CD14-positive monocyte (primary cell): Measurements from ENCODE around the gene CD3D. TPM values are rescaled to one million over a fixed set of nuclear protein-coding genes. Genes with fewer than 3 reads are reported as not detected.

Source experiments
- DNase-seq, 3 donors: peaks; one replicate each; pipeline ENCODE4 v3.0.0-alpha.2; 2011 to 2022
- H2AFZ ChIP-seq: 2 replicates; pipeline ENCODE4 v1.6.0; 2012; ENCODE audit warnings: mild to moderate bottlenecking, low read depth, low read length, inconsistent platforms; ENCODE audit not compliant: insufficient read depth, poor library complexity, severe bottlenecking
- H3K27ac ChIP-seq, 2 donors: 1 replicate in 1 of 2; 2 replicates in 1 of 2; pipeline ENCODE4 v1.5.1; 2012 to 2013; ENCODE audit warnings: low read length in 2 of 2, control low read depth in 1 of 2, inconsistent platforms in 1 of 2, low read depth in 1 of 2, mild to moderate bottlenecking in 1 of 2
- H3K27me3 ChIP-seq, 2 donors: one replicate each; pipeline versions ENCODE4 v1.6.0 to v1.6.1; 2011 to 2013; ENCODE audit warnings: low read length in 2 of 2; ENCODE audit not compliant: control insufficient read depth in 2 of 2, insufficient read depth in 2 of 2
- H3K36me3 ChIP-seq, 2 donors: replicated peaks in 1 of 2; 1 replicate in 1 of 2; 2 replicates in 1 of 2; pipeline versions ENCODE4 v1.5.1 to v1.6.1; 2012 to 2013; ENCODE audit warnings: low read length in 2 of 2, control low read depth in 1 of 2, inconsistent platforms in 1 of 2, mild to moderate bottlenecking in 1 of 2; ENCODE audit not compliant: insufficient read depth in 2 of 2, control insufficient read depth in 1 of 2
- H3K4me1 ChIP-seq, 2 donors: 1 replicate in 1 of 2; 2 replicates in 1 of 2; pipeline versions ENCODE4 v1.5.1 to v1.6.1; 2012 to 2013; ENCODE audit warnings: low read length in 2 of 2, control low read depth in 1 of 2, inconsistent platforms in 1 of 2, mild to moderate bottlenecking in 1 of 2, moderate library complexity in 1 of 2; ENCODE audit not compliant: insufficient read depth in 2 of 2, control insufficient read depth in 1 of 2
- H3K4me2 ChIP-seq: replicated peaks from 2 replicates; pipeline ENCODE3; 2012; ENCODE audit warnings: low read length, moderate library complexity, mild to moderate bottlenecking; ENCODE audit not compliant: poor library complexity, severe bottlenecking; ENCODE audit errors: extremely low read depth
- H3K4me3 ChIP-seq, 3 experiments: fragments of 200-600 bp in 1 of 3; sonication (generic) in 1 of 3; replicated peaks in 1 of 3; 1 replicate in 2 of 3; 2 replicates in 1 of 3; pipeline ENCODE4 v1.5.1; 2011 to 2013; ENCODE audit warnings: low read length in 3 of 3, mild to moderate bottlenecking in 3 of 3, control low read depth in 2 of 3, low read depth in 2 of 3, inconsistent platforms in 1 of 3, moderate library complexity in 1 of 3
- H3K79me2 ChIP-seq: 2 replicates; pipeline ENCODE4 v1.6.0; 2012; ENCODE audit warnings: mild to moderate bottlenecking, control low read depth, inconsistent platforms, low read length, moderate library complexity; ENCODE audit not compliant: insufficient read depth
- H3K9ac ChIP-seq: 2 replicates; pipeline ENCODE4 v1.6.0; 2017; ENCODE audit warnings: low read length, mild to moderate bottlenecking; ENCODE audit not compliant: insufficient read depth, poor library complexity, severe bottlenecking
- H3K9me3 ChIP-seq, 2 donors: replicated peaks in 1 of 2; 1 replicate in 1 of 2; 2 replicates in 1 of 2; pipeline versions ENCODE4 v1.5.1 to v1.6.1; 2012 to 2013; ENCODE audit warnings: low read length in 2 of 2, control low read depth in 1 of 2; ENCODE audit not compliant: control insufficient read depth in 1 of 2, insufficient read depth in 1 of 2
- H4K20me1 ChIP-seq: 2 replicates; pipeline ENCODE4 v1.6.0; 2012; ENCODE audit warnings: mild to moderate bottlenecking, low read length, control low read depth, moderate library complexity; ENCODE audit not compliant: insufficient read depth
- H3K27ac Mint-ChIP-seq, 7 donors: one replicate each; pipeline ENCODE4 v1.8.0; 2020; ENCODE audit warnings: mild to moderate bottlenecking in 7 of 7, mixed read lengths in 7 of 7, moderate library complexity in 6 of 7, inconsistent platforms in 2 of 7
- H3K27me3 Mint-ChIP-seq, 3 donors: one replicate each; pipeline ENCODE4 v1.8.0; 2021 to 2022; ENCODE audit warnings: low read depth in 3 of 3, mild to moderate bottlenecking in 3 of 3, mixed read lengths in 3 of 3, moderate library complexity in 3 of 3, inconsistent platforms in 1 of 3
- H3K36me3 Mint-ChIP-seq, 2 donors: one replicate each; pipeline ENCODE4 v1.8.0; 2020; ENCODE audit warnings: mixed read lengths in 2 of 2, inconsistent platforms in 1 of 2, mild to moderate bottlenecking in 1 of 2
- H3K4me1 Mint-ChIP-seq: one replicate; pipeline ENCODE4 v1.8.0; 2020; ENCODE audit warnings: mild to moderate bottlenecking, mixed read lengths
- H3K4me3 Mint-ChIP-seq, 2 donors: one replicate each; pipeline ENCODE4 v1.8.0; 2020; ENCODE audit warnings: mild to moderate bottlenecking in 2 of 2, mixed read lengths in 2 of 2, moderate library complexity in 1 of 2
- H3K9me3 Mint-ChIP-seq, 7 donors: one replicate each; pipeline ENCODE4 v1.8.0; 2020 to 2022; ENCODE audit warnings: mixed read lengths in 7 of 7, mild to moderate bottlenecking in 6 of 7, moderate library complexity in 6 of 7, inconsistent platforms in 2 of 7
- CTCF ChIP-seq: fragments of 200-600 bp; IDR thresholded peaks from one replicate; pipeline ENCODE4 v1.8.0; 2022; ENCODE audit warnings: antibody characterized with exemption, mild to moderate bottlenecking
- WGBS: methylation state at CpG from one replicate; pipeline ENCODE4 v1.1.5; 2013; ENCODE audit warnings: missing lambda C conversion rate; ENCODE audit not compliant: insufficient coverage; 5-methylcytosine and 5-hydroxymethylcytosine counted together
- intact Hi-C, 2 donors: fragments of 100-400 bp; cut with micrococcal nuclease; formaldehyde crosslinking; loops; one replicate each; pipeline versions ENCODE4 v1.15.0 to v1.15.1; 2023
- polyA plus RNA-seq, 3 donors: library from polyadenylated mRNA; depleted of rRNA in 1 of 3; unstranded in 2 of 3; stranded (reverse) in 1 of 3; fragments of 300-500 nt in 2 of 3; fragments of >200 nt in 1 of 3; fragmentation: Illumina TruSeq in 2 of 3; gene quantifications; 1 replicate in 2 of 3; 2 replicates in 1 of 3; pipeline ENCODE4 v1.2.3, GENCODE V29; 2012 to 2021

The CD3D gene
- polyA plus RNA-seq, 3 donors, result 2.2 to 3.1 TPM; not detected in 1

DNA sequence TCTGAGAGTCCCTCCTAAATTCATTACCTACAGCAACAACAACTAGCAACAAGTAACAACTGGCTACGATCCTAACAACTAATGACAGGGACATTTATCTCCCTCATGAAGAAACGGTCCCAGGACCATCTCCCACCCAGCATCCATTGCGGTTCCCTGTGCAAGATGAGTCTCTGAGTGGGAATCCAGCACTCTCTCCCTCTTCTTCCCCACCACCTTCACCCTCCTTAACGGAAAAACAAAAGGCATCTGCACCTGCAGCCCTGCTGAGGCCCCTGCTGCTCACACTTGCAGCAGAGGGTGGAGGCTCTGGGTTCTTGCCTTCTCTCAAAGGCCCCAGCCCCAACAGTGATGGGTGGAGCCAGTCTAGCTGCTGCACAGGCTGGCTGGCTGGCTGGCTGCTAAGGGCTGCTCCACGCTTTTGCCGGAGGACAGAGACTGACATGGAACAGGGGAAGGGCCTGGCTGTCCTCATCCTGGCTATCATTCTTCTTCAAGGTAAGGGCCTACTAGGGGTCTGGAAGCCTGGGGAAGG is 1.5 kb upstream of the CD3D start, which contains the start of gene CD3G:
CD3G (plus strand) TSS at position 364 of the 535 bp plus-strand sequence; CDS start at position 444, 80 bp downstream.
- H3K4me3 Mint-ChIP-seq, result peak within 1 kb of the TSS in 1 of 2 donors; percentile 42
- Histone ChIP-seq H4K20me1 (no peaks in the 10 kb centered on the region), H2AFZ (no peak within 1 kb of the TSS), H3K36me3 (no peaks in the 10 kb centered on the region), H3K4me3 (no peak within 1 kb of the TSS), H3K4me1 (no peaks in the 10 kb centered on the region), H3K9ac (no peak within 1 kb of the TSS), H3K9me3 (no peaks in the 10 kb centered on the region), H3K79me2 (no peaks in the 10 kb centered on the region), H3K27me3 (peaks cover 0 to 3% of the 10 kb centered on the region in 2 donors), H3K27ac (no peak within 1 kb of the TSS), H3K4me2 (no peak within 1 kb of the TSS)
- H3K4me1 Mint-ChIP-seq, result no peaks in the 10 kb centered on the region
- DNase-seq, result no peak
- intact Hi-C loops, result no loop called here
- H3K27ac Mint-ChIP-seq, result peak within 1 kb of the TSS in 2 of 7 donors; percentile 3 to 46
- TF ChIP-seq CTCF, result no peak
- no peaks in the 10 kb centered on the region for H3K36me3 Mint-ChIP-seq
- peaks cover 3 to 8% (median 3%) of the 10 kb centered on the region in 3 donors for H3K27me3 Mint-ChIP-seq
- no peaks in the 10 kb centered on the region for H3K9me3 Mint-ChIP-seq
- 100% methylated on average over 4 of the region's 6 CpGs for WGBS

DNA sequence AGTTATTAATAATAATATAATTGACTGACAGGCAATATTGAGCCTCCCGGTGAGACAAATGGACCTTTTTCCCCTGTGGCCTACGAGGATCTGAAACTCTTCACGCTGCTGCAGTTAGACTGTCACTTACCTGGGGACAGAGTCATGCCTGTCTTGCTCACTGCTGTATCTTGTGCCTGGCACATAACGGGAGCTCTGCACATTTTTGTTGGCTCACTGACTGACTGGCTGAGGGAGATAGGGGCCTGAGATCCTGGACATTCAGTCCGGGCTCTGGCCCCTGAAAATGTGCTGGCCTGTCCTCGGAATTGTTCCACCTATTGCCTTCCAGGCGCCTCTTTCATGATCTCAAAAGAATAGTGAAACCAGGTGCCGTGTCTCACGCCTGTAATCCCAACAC is 743 bp upstream of the CD3D start:
- Histone ChIP-seq H4K20me1 (no peaks in the 10 kb centered on the region), H3K27me3 (no peaks in the 10 kb centered on the region), H3K27ac (no peak overlapping the region), H3K4me3 (no peak overlapping the region), H2AFZ (no peak overlapping the region), H3K4me2 (no peak overlapping the region), H3K9me3 (no peaks in the 10 kb centered on the region), H3K4me1 (no peaks in the 10 kb centered on the region), H3K36me3 (no peaks in the 10 kb centered on the region), H3K79me2 (no peaks in the 10 kb centered on the region), H3K9ac (no peak overlapping the region)
- Mint-ChIP-seq H3K36me3 (no peaks in the 10 kb centered on the region), H3K27me3 (peaks cover 3 to 8% (median 4%) of the 10 kb centered on the region in 3 donors), H3K4me1 (no peaks in the 10 kb centered on the region), H3K4me3 (no peak overlapping the region), H3K9me3 (no peaks in the 10 kb centered on the region), H3K27ac (no peak overlapping the region)
- no peak for DNase-seq
- intact Hi-C loops, result no loop called here
- TF ChIP-seq CTCF, result no peak
- WGBS, result 91% methylated on average over 7 of the region's 9 CpGs
